ENCODE measurements around the gene SLC38A10.

Gene SLC38A10

GRCh38 chr17:81241203-81241602 is 53.9 kb downstream of the SLC38A10 start:
- H3K4me3 ChIP-seq (replicated peaks; ENCODE audit: low read depth, low read length): peak overlapping the region; percentile 82; the same call in 1 of the 2 replicates
- DNase-seq (ENCODE audit: extremely low read depth, low read depth): no peak
- no peak for TF ChIP-seq CTCF (IDR thresholded peaks at IDR 0.05; ENCODE audit: low read depth, low read length, missing control alignments)

GRCh38 chr17:81240761-81241160 is 54.3 kb downstream of the SLC38A10 start:
- no peak for DNase-seq (ENCODE audit: extremely low read depth, low read depth)
- peak overlapping the region; percentile 82 for H3K4me3 ChIP-seq (replicated peaks; ENCODE audit: low read depth, low read length)
- no peak for TF ChIP-seq CTCF (IDR thresholded peaks at IDR 0.05; ENCODE audit: low read depth, low read length, missing control alignments)

- DNase-seq (ENCODE audit: extremely low read depth, low read depth): no peak
- TF ChIP-seq CTCF (IDR thresholded peaks at IDR 0.05; ENCODE audit: low read depth, low read length, missing control alignments): no peak
- H3K4me3 ChIP-seq (replicated peaks; ENCODE audit: low read depth, low read length): peak overlapping the region; percentile 82
Measured at GRCh38 chr17:81239714-81240555, 55.2 kb downstream of the SLC38A10 start.

GRCh38 chr17:81238815-81239713 is 56.0 kb downstream of the SLC38A10 start, which contains the start of the genes NDUFAF8 and TEPSIN:
TSS of gene NDUFAF8 (plus strand) at chr17:81239318. CDS start at chr17:81239364, 46 bp downstream.
TSS of gene TEPSIN (minus strand) at chr17:81239055. CDS start at chr17:81239033, 22 bp downstream.
- H3K4me3 ChIP-seq (replicated peaks; ENCODE audit: low read depth, low read length): peak within 1 kb of the TSS; percentile 82
- peak; percentile 98 for DNase-seq (ENCODE audit: extremely low read depth, low read depth)
- no peak for TF ChIP-seq CTCF (IDR thresholded peaks at IDR 0.05; ENCODE audit: low read depth, low read length, missing control alignments)

- no peak for TF ChIP-seq CTCF (IDR thresholded peaks at IDR 0.05; ENCODE audit: low read depth, low read length, missing control alignments)
- DNase-seq (ENCODE audit: extremely low read depth, low read depth): no peak
- H3K4me3 ChIP-seq (replicated peaks; ENCODE audit: low read depth, low read length): peak overlapping the region; percentile 82
Measured at GRCh38 chr17:81238490-81238814, 56.7 kb downstream of the SLC38A10 start.

- peak overlapping the region; percentile 82 for H3K4me3 ChIP-seq (replicated peaks; ENCODE audit: low read depth, low read length)
- DNase-seq (ENCODE audit: extremely low read depth, low read depth): no peak
- no peak for TF ChIP-seq CTCF (IDR thresholded peaks at IDR 0.05; ENCODE audit: low read depth, low read length, missing control alignments)
Measured at GRCh38 chr17:81237591-81238489, 57.3 kb downstream of the SLC38A10 start.

All from HFF-Myc (cell line).